ENCODE measurements around the gene TSC22D2. TPM values are rescaled to one million over a fixed set of nuclear protein-coding genes. Genes with fewer than 3 reads are reported as not detected.

Gene TSC22D2
- total RNA-seq, 1 experiment from 2014 or later = 20.0 TPM

- ChIA-PET POLR2A (interaction anchor here (1.0 kb wide), 1 partner anchor 31 kb away, joined by 3 read pairs; no protein-coding TSS in a partner anchor), CTCF (interaction anchor here (0.9 kb wide), 1 partner anchor 130 kb away, joined by 3 read pairs; no protein-coding TSS in a partner anchor), RAD21 (ENCODE audit: low non-redundant PET in 1 of 2, low total read pairs in 2 of 2, uncharacterized antibody in 2 of 2, unreplicated experiment in 2 of 2) (no interaction called here)
- H3K79me2 ChIP-seq (ENCODE audit: insufficient read depth, low read length) = no peaks in the 10 kb centered on the region
- peaks cover 22 to 51% of the 10 kb centered on the region in 2 experiments for H3K4me1 ChIP-seq (ENCODE audit: control insufficient read depth in 1 of 2, insufficient read depth in 2 of 2, low read length in 2 of 2)
- peak overlapping the region; percentile 98 for H2AFZ ChIP-seq (ENCODE audit: low read depth, low read length, poor library complexity, severe bottlenecking)
- no peaks in the 10 kb centered on the region for H3K9me3 ChIP-seq (ENCODE audit: control insufficient read depth in 1 of 2, insufficient read depth in 1 of 2, low read depth in 1 of 2, low read length in 2 of 2)
- DNase-seq (ENCODE audit: low read depth, low spot score) (peak; percentile 69), ATAC-seq (peak; percentile 71)
- H3K27me3 ChIP-seq (ENCODE audit: insufficient read depth, low read length) = no peaks in the 10 kb centered on the region
- H3K4me2 ChIP-seq (ENCODE audit: low read length) = peak overlapping the region; percentile 72
- peak overlapping the region in 1 of 2 experiments; percentile 29; a peak in 2 of 4 replicates for H3K4me3 ChIP-seq (replicated peaks in 1 of 2; ENCODE audit: low read depth in 1 of 2, low read length in 2 of 2)
- intact Hi-C loops (cut with micrococcal nuclease) = no loop called here
- no peaks in the 10 kb centered on the region for H3K9me2 ChIP-seq (ENCODE audit: insufficient read depth)
- H3K27ac ChIP-seq (ENCODE audit: low read depth, low read length) = peak overlapping the region; percentile 30; the same call in 1 of the 2 replicates
- H3K9ac ChIP-seq (ENCODE audit: low read length) = peak overlapping the region; percentile 27
- H3K36me3 ChIP-seq (ENCODE audit: control insufficient read depth in 1 of 2, insufficient read depth in 2 of 2, low read length in 2 of 2) = no peaks in the 10 kb centered on the region
- no peaks in the 10 kb centered on the region for H4K20me1 ChIP-seq (ENCODE audit: insufficient read depth)
- no TSS peak for BruUV-seq (replicated peaks)
- TF ChIP-seq SIN3A (IDR thresholded peaks at IDR 0.05; ENCODE audit: low read depth) = no peak
- TF ChIP-seq EZH2 (IDR thresholded peaks at IDR 0.05) = no peak
- TF ChIP-seq FOSL1 (IDR thresholded peaks at IDR 0.05; ENCODE audit: low read depth) = peak; percentile 80
- peak; percentile 53 for TF ChIP-seq YY1 (IDR thresholded peaks at IDR 0.05; ENCODE audit: extremely low read depth, insufficient replicate concordance, low read depth, low read length)
- peak; percentile 71 for TF ChIP-seq CBX3 (IDR thresholded peaks at IDR 0.05; ENCODE audit: low read depth)
- TF ChIP-seq TCF7L2 (IDR thresholded peaks at IDR 0.05; ENCODE audit: borderline replicate concordance, extremely low read depth, insufficient read depth, insufficient read length) = peak; percentile 56
- TF ChIP-seq MAX (IDR thresholded peaks at IDR 0.05) = peak; percentile 45; the same call in 1 of the 2 replicates
- peak; percentile 57 for TF ChIP-seq SP1 (IDR thresholded peaks at IDR 0.05; ENCODE audit: low read depth)
- peak; percentile 75 for TF ChIP-seq JUND (IDR thresholded peaks at IDR 0.05)
- TF ChIP-seq, protein P1, sequence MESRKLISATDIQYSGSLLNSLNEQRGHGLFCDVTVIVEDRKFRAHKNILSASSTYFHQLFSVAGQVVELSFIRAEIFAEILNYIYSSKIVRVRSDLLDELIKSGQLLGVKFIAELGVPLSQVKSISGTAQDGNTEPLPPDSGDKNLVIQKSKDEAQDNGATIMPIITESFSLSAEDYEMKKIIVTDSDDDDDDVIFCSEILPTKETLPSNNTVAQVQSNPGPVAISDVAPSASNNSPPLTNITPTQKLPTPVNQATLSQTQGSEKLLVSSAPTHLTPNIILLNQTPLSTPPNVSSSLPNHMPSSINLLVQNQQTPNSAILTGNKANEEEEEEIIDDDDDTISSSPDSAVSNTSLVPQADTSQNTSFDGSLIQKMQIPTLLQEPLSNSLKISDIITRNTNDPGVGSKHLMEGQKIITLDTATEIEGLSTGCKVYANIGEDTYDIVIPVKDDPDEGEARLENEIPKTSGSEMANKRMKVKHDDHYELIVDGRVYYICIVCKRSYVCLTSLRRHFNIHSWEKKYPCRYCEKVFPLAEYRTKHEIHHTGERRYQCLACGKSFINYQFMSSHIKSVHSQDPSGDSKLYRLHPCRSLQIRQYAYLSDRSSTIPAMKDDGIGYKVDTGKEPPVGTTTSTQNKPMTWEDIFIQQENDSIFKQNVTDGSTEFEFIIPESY (IDR thresholded peaks at IDR 0.05; ENCODE audit: extremely low read depth, insufficient replicate concordance, low read length) = no peak
Observed at GRCh38 chr3:150365132-150365604, 42.9 kb upstream of the TSC22D2 start.

Data from HCT116 (cell line).